K562 (cell line): ENCODE results near the gene INSL3. TPM values are rescaled to one million over a fixed set of nuclear protein-coding genes. Genes with fewer than 3 reads are reported as not detected.

Experiments
- ATAC-seq: fragments of 200-7000 bp; cut with Tn5 transposase; 3 replicates; pipeline ENCODE4 v1.9.1; 2020; ENCODE audit warnings: moderate library complexity
- BruUV-seq: library from RNA; stranded (reverse); fragments of 400-500 nt; replicated peaks from 2 replicates; lab custom pipeline; 2021; lab: Mats Ljungman, UMichigan
- CTCF ChIA-PET: fragments of 300-600 bp; formaldehyde crosslinking; extraction: SDS; loops from one replicate; lab custom pipeline; 2021; ENCODE audit warnings: low intra/inter-chr PET ratio; lab: Yijun Ruan, JAX
- POLR2A ChIA-PET: fragments of 300-600, 350-650 bp; sonication (Branson Sonifier 250); formaldehyde crosslinking; extraction: SDS; loops from one replicate; lab custom pipeline; 2021; ENCODE audit warnings: antibody characterized with exemption, inconsistent platforms; lab: Yijun Ruan, JAX
- DNase-seq, 4 experiments: peaks; one replicate each; pipeline versions ENCODE4 v3.0.0 to v3.0.0-alpha.2; 2011 to 2018; ENCODE audit warnings: low spot score in 3 of 4, mixed read lengths in 3 of 4; ENCODE audit errors: extremely low read depth in 1 of 4
- FAIRE-seq: peaks from 2 replicates; lab custom pipeline; 2011; peaks lifted over from hg19 to GRCh38; lab: Jason Lieb, UNC
- H2AFZ ChIP-seq: 2 replicates; pipeline ENCODE4 v1.6.0; 2011; ENCODE audit warnings: low read depth, low read length, control low read depth, inconsistent platforms
- H3K27ac ChIP-seq: fragments of 200-600 bp; 3 replicates; pipeline ENCODE4 v1.8.0; 2011; ENCODE audit warnings: low read depth, mild to moderate bottlenecking, control low read depth, inconsistent platforms, low read length, moderate library complexity, mixed read lengths; ENCODE audit errors: extremely low read depth
- H3K27me3 ChIP-seq, 2 experiments: fragments of 300-600 bp in 1 of 2; 2 replicates in 1 of 2; 3 replicates in 1 of 2; pipeline versions ENCODE4 v1.6.0 to v1.8.0; 2011; ENCODE audit warnings: inconsistent platforms in 2 of 2, low read length in 2 of 2, mild to moderate bottlenecking in 1 of 2, mixed read lengths in 1 of 2, moderate library complexity in 1 of 2; ENCODE audit not compliant: control insufficient read depth in 2 of 2, insufficient read depth in 2 of 2
- H3K36me3 ChIP-seq: fragments of 300-600 bp; 3 replicates; pipeline ENCODE4 v1.8.0; 2011; ENCODE audit warnings: mild to moderate bottlenecking, low read length, inconsistent platforms; ENCODE audit not compliant: control insufficient read depth, insufficient read depth
- H3K4me1 ChIP-seq, 2 experiments: fragments of 200-600 bp in 1 of 2; replicated peaks in 1 of 2; 2 replicates in 1 of 2; 3 replicates in 1 of 2; pipeline versions ENCODE4 v1.5.1 to v1.8.0; 2011; ENCODE audit warnings: inconsistent platforms in 2 of 2, low read length in 2 of 2, mild to moderate bottlenecking in 1 of 2, mixed read lengths in 1 of 2, moderate library complexity in 1 of 2; ENCODE audit not compliant: control insufficient read depth in 2 of 2, insufficient read depth in 2 of 2
- H3K4me2 ChIP-seq: 2 replicates; pipeline ENCODE4 v1.6.1; 2011; ENCODE audit warnings: low read length, control low read depth, inconsistent platforms, mixed read lengths; ENCODE audit not compliant: insufficient read depth
- H3K4me3 ChIP-seq: fragments of 200-600 bp; sonication (generic), shearing (Covaris generic); 2 replicates; pipeline ENCODE4 v1.5.1; 2016; ENCODE audit warnings: control low read depth, inconsistent platforms
- H3K79me2 ChIP-seq: fragments of 200-600 bp; 3 replicates; pipeline ENCODE4 v1.8.0; 2011; ENCODE audit warnings: low read length, inconsistent platforms; ENCODE audit not compliant: control insufficient read depth, insufficient read depth
- H3K9ac ChIP-seq, 2 experiments: 2 replicates each; pipeline versions ENCODE4 v1.6.0 to v1.6.1; 2011; ENCODE audit warnings: low read depth in 2 of 2, low read length in 2 of 2, control low read depth in 1 of 2, inconsistent platforms in 1 of 2, mild to moderate bottlenecking in 1 of 2, mixed read lengths in 1 of 2; ENCODE audit not compliant: insufficient read depth in 1 of 2
- H3K9me1 ChIP-seq: one replicate; pipeline ENCODE4 v1.6.0; 2011; ENCODE audit warnings: inconsistent platforms, mild to moderate bottlenecking, low read length, moderate library complexity; ENCODE audit not compliant: control insufficient read depth, insufficient read depth
- H3K9me3 ChIP-seq: replicated peaks from 2 replicates; pipeline ENCODE4 v1.5.1; 2011; ENCODE audit warnings: low read depth, low read length, inconsistent platforms; ENCODE audit not compliant: control insufficient read depth, insufficient read depth
- H4K20me1 ChIP-seq: replicated peaks from 2 replicates; pipeline ENCODE4 v1.6.1; 2011; ENCODE audit warnings: low read length, inconsistent platforms, mixed read lengths; ENCODE audit not compliant: control insufficient read depth, insufficient read depth
- BCOR ChIP-seq: fragments of 450-650 bp; IDR thresholded peaks from 2 replicates; pipeline ENCODE4 v1.6.1; 2016
- RBM25 ChIP-seq: fragments of 200-400 bp; formaldehyde crosslinking; IDR thresholded peaks from 2 replicates; pipeline ENCODE4 v1.6.1; 2018; ENCODE audit warnings: low read length, low read depth, moderate library complexity; ENCODE audit not compliant: severe bottlenecking
- ZNF592 ChIP-seq: fragments of 450-650 bp; IDR thresholded peaks from 2 replicates; pipeline ENCODE4 v1.6.1; 2017; ENCODE audit warnings: antibody characterized with exemption, mild to moderate bottlenecking
- WGBS: fragments of 100-300 bp; shearing (Covaris generic); methylation state at CpG from one replicate; pipeline ENCODE4 v1.1.6; 2016; ENCODE audit warnings: low coverage, mixed read lengths; ENCODE audit not compliant: insufficient coverage; ENCODE audit errors: missing lambda C conversion rate; 5-methylcytosine and 5-hydroxymethylcytosine counted together
- in situ Hi-C: fragments of 300-500 bp; cut with MboI; formaldehyde crosslinking; loops from 4 replicates; pipeline ENCODE4 v1.15.0; 2018; ENCODE audit warnings: inconsistent platforms, mixed read lengths
- intact Hi-C: fragments of 100-400 bp; cut with micrococcal nuclease; formaldehyde crosslinking; loops from 2 replicates; pipeline ENCODE4 v1.14.2; 2022
- polyA plus RNA-seq, 8 experiments: library from polyadenylated mRNA; depleted of rRNA in 4 of 8; stranded (reverse) in 5 of 8; unstranded in 3 of 8; fragments of >200 nt; fragmentation: Nextera tagmentation in 2 of 8; fragmentation: Illumina TruSeq in 1 of 8; extraction: Ambion mirVana in 2 of 8; extraction: Trizol in 1 of 8; gene quantifications; 2 replicates each; pipeline versions ENCODE4 v1.2.1 to v1.2.3, GENCODE V29; 2011 to 2014; ENCODE audit warnings: inconsistent platforms in 1 of 8, missing spikeins in 1 of 8
- total RNA-seq, 7 experiments: library from RNA; depleted of rRNA in 6 of 7; stranded (reverse); fragments of >200 nt in 6 of 7; fragmentation: Illumina TruSeq in 2 of 7; extraction: Trizol in 2 of 7; gene quantifications; 2 replicates each; pipeline versions ENCODE4 v1.2.1 to v1.2.3, GENCODE V29; 2011 to 2021; ENCODE audit warnings: low replicate concordance in 1 of 7

The INSL3 gene
- total and polyA plus RNA-seq, 9 of the 15 experiments (the other 6 are each of a cell fraction or from before 2014, with no cell fraction given): not detected

GRCh38 chr19:17796838-17797423 is 24.4 kb downstream of the INSL3 start:
- no peak overlapping the region for H3K4me3 ChIP-seq
- ChIA-PET CTCF (no interaction called here), POLR2A (interaction anchor here (1.1 kb wide), 1 partner anchor 90 kb away, joined by 3 read pairs; no protein-coding TSS in a partner anchor)
- no TSS peak for BruUV-seq
- no peaks in the 10 kb centered on the region for H3K36me3 ChIP-seq
- H3K9ac ChIP-seq: no peak overlapping the region; a peak in 1 of 4 replicates
- H3K27me3 ChIP-seq: peaks cover 4 to 24% of the 10 kb centered on the region in 2 experiments; a peak in 3 of 5 replicates
- no peaks in the 10 kb centered on the region for H3K9me3 ChIP-seq
- no peak overlapping the region for H2AFZ ChIP-seq
- H3K27ac ChIP-seq: no peak overlapping the region
- no peaks in the 10 kb centered on the region for H3K9me1 ChIP-seq
- H3K4me2 ChIP-seq: no peak overlapping the region
- TF ChIP-seq ZNF592 (no peak), BCOR (peak; percentile 72), RBM25 (peak; percentile 70)
- H3K4me1 ChIP-seq: peaks cover 10 to 26% of the 10 kb centered on the region in 2 experiments; a peak in 4 of 5 replicates
- DNase-seq (no peak), FAIRE-seq (no peak), ATAC-seq (no peak)
- H3K79me2 ChIP-seq: no peaks in the 10 kb centered on the region
- in situ Hi-C loops: no loop called here
- no peaks in the 10 kb centered on the region for H4K20me1 ChIP-seq
- intact Hi-C loops: no loop called here
- 0% methylated on average over 1 of the region's 1 CpG for WGBS
